ENCODE data around the gene GP1BB. TPM values are rescaled to one million over a fixed set of nuclear protein-coding genes. Genes with fewer than 3 reads are reported as not detected.
A peak's percentile ranks its signal among the peaks of the same experiment; 100 is the strongest.

The GP1BB gene
- total RNA-seq, 1 experiment from 2014 or later = 4.3 TPM

- TF ChIP-seq FOXP4 (CRISPR knock-in tag; IDR thresholded peaks at IDR 0.05) = no peak
- no peak for TF ChIP-seq ZNF138 (CRISPR knock-in tag; conservative IDR thresholded peaks at IDR 0.05)
- no peak for TF ChIP-seq NR3C1 (CRISPR knock-in tag; conservative IDR thresholded peaks at IDR 0.05; ENCODE audit: low read depth)
- no peak for TF ChIP-seq TP53 (CRISPR knock-in tag; IDR thresholded peaks at IDR 0.05)
- TF ChIP-seq TEAD4 (CRISPR knock-in tag; IDR thresholded peaks at IDR 0.05) = no peak
Measured at GRCh38 chr22:19740586-19740985, 17.2 kb downstream of the GP1BB start (continued).

- Mint-ChIP-seq H3K36me3 (no peaks in the 10 kb centered on the region), H3K27ac (no peak overlapping the region), H3K27me3 (ENCODE audit: low read depth) (no peaks in the 10 kb centered on the region), H3K4me1 (0 out of 2 replicates have a peak, but pooled peaks cover 2% of the 10 kb centered on the region), H3K9me3 (no peaks in the 10 kb centered on the region), H3K4me3 (no peak overlapping the region)
- ChIA-PET CTCF (interaction anchor here (0.7 to 3.0 kb wide), 9 partner anchors 9 to 213 kb away, joined by 3 to 28 read pairs (median 4); partner anchors contain the start of gene GP1BB), POLR2A (no interaction called here)
- DNase-seq (ENCODE audit: low spot score) (no peak), ATAC-seq (no peak)
- TF ChIP-seq ZNF671 (CRISPR knock-in tag; IDR thresholded peaks at IDR 0.05) (no peak), ZNF121 (CRISPR knock-in tag; IDR thresholded peaks at IDR 0.05) (0 out of 2 replicates have a peak, but pooled peaks have one; percentile 73)
Measured at GRCh38 chr22:19741053-19741452, 17.7 kb downstream of the GP1BB start.

GRCh38 chr22:19742160-19743066, 19.1 kb downstream of the GP1BB start:
- Mint-ChIP-seq H3K9me3 (no peaks in the 10 kb centered on the region), H3K4me1 (0 out of 2 replicates have a peak, but pooled peaks cover 2% of the 10 kb centered on the region), H3K4me3 (no peak overlapping the region), H3K27ac (no peak overlapping the region), H3K36me3 (no peaks in the 10 kb centered on the region), H3K27me3 (ENCODE audit: low read depth) (no peaks in the 10 kb centered on the region)
- no peak for TF ChIP-seq CDX4 (CRISPR knock-in tag; IDR thresholded peaks at IDR 0.05; ENCODE audit: borderline replicate concordance)
- no peak for TF ChIP-seq FOXP1 (CRISPR knock-in tag; IDR thresholded peaks at IDR 0.05; ENCODE audit: borderline replicate concordance)
- no peak for TF ChIP-seq ATF2 (CRISPR knock-in tag; IDR thresholded peaks at IDR 0.05; ENCODE audit: borderline replicate concordance, low read depth)
- no peak for TF ChIP-seq NR2C2 (CRISPR knock-in tag; IDR thresholded peaks at IDR 0.05)
- TF ChIP-seq ESRRA (CRISPR knock-in tag; IDR thresholded peaks at IDR 0.05; ENCODE audit: borderline replicate concordance) = no peak
- no peak for TF ChIP-seq E2F4 (CRISPR knock-in tag; IDR thresholded peaks at IDR 0.05; ENCODE audit: borderline replicate concordance, low read depth)
- TF ChIP-seq GRHL2 (CRISPR knock-in tag; IDR thresholded peaks at IDR 0.05; ENCODE audit: insufficient replicate concordance, severe bottlenecking) = no peak
- ChIA-PET CTCF (interaction anchor here (1.0 to 3.0 kb wide), 7 partner anchors 10 to 168 kb away, joined by 3 to 28 read pairs (median 4); partner anchors contain the start of gene GP1BB), POLR2A (no interaction called here)
- DNase-seq (ENCODE audit: low spot score) = no peak
- ATAC-seq = no peak

All from WTC11 (cell line).